GM12878 (cell line): Measurements from ENCODE around the gene USPL1. TPM values are rescaled to one million over a fixed set of nuclear protein-coding genes. Genes with fewer than 3 reads are reported as not detected.

Source experiments
- ATAC-seq: fragments of 200-7000 bp; cut with Tn5 transposase; 3 replicates; pipeline ENCODE4 v1.9.1; 2020; ENCODE audit warnings: mild to moderate bottlenecking, moderate library complexity
- BruUV-seq: library from RNA; stranded (reverse); fragments of 400-500 nt; replicated peaks from 2 replicates; lab custom pipeline; 2021; lab: Mats Ljungman, UMichigan
- CTCF ChIA-PET: fragments of 300-600 bp; sonication (Branson Sonifier 250); formaldehyde crosslinking; extraction: SDS; loops from one replicate; lab custom pipeline; 2021; ENCODE audit warnings: inconsistent platforms; lab: Yijun Ruan, JAX
- POLR2A ChIA-PET: fragments of 350-600 bp; formaldehyde crosslinking; extraction: SDS; loops from one replicate; lab custom pipeline; 2021; ENCODE audit warnings: inconsistent platforms; lab: Charles Lee
- RAD21 ChIA-PET: fragments of 300-600 bp; sonication (Branson Sonifier 250); formaldehyde crosslinking; loops from one replicate; lab custom pipeline; 2023; ENCODE audit warnings: antibody characterized with exemption; ENCODE audit not compliant: unreplicated experiment; lab: Charles Lee
- SMC1A ChIA-PET: fragments of 300-600 bp; sonication (Branson Sonifier 250); formaldehyde crosslinking; loops from one replicate; lab custom pipeline; 2023; ENCODE audit not compliant: unreplicated experiment, uncharacterized antibody; lab: Charles Lee
- DNase-seq: peaks from one replicate; pipeline ENCODE4 v3.0.0-alpha.2; 2011; ENCODE audit warnings: low read depth, low spot score
- FAIRE-seq: peaks from 3 replicates; lab custom pipeline; 2011; peaks lifted over from hg19 to GRCh38; lab: Jason Lieb, UNC
- H2AFZ ChIP-seq: 2 replicates; pipeline ENCODE4 v1.6.0; 2011; ENCODE audit warnings: low read depth, low read length, control low read depth; ENCODE audit not compliant: control insufficient read depth
- H3K27ac ChIP-seq: 2 replicates; pipeline ENCODE4 v1.5.1; 2011; ENCODE audit warnings: control low read depth; ENCODE audit not compliant: control insufficient read depth, insufficient read depth
- H3K27me3 ChIP-seq, 2 experiments: replicated peaks in 1 of 2; 2 replicates each; pipeline versions ENCODE4 v1.6.0 to v1.6.1; 2011; ENCODE audit warnings: low read length in 1 of 2; ENCODE audit not compliant: control insufficient read depth in 2 of 2, insufficient read depth in 2 of 2
- H3K36me3 ChIP-seq, 2 experiments: 2 replicates each; pipeline ENCODE4 v1.5.1; 2011; ENCODE audit warnings: low read length in 1 of 2; ENCODE audit not compliant: control insufficient read depth in 2 of 2, insufficient read depth in 2 of 2
- H3K4me1 ChIP-seq: 2 replicates; pipeline ENCODE4 v1.6.1; 2011; ENCODE audit warnings: mild to moderate bottlenecking, low read length, moderate library complexity, mixed read lengths; ENCODE audit not compliant: control insufficient read depth, insufficient read depth
- H3K4me2 ChIP-seq: 2 replicates; pipeline ENCODE4 v1.6.0; 2011; ENCODE audit warnings: control low read depth; ENCODE audit not compliant: control insufficient read depth, insufficient read depth
- H3K4me3 ChIP-seq: fragments of 200-600 bp; sonication (generic); 2 replicates; pipeline ENCODE4 v1.5.1; 2016
- H3K79me2 ChIP-seq: 2 replicates; pipeline ENCODE4 v1.6.0; 2011; ENCODE audit warnings: low read length; ENCODE audit not compliant: control insufficient read depth, insufficient read depth
- H3K9ac ChIP-seq: 2 replicates; pipeline ENCODE4 v1.8.0; 2011; ENCODE audit warnings: low read length, control low read depth, mixed read lengths; ENCODE audit not compliant: control insufficient read depth, insufficient read depth
- H3K9me3 ChIP-seq: replicated peaks from 3 replicates; pipeline ENCODE4 v1.5.1; 2011; ENCODE audit warnings: mild to moderate bottlenecking, low read length; ENCODE audit not compliant: control insufficient read depth, insufficient read depth
- H4K20me1 ChIP-seq: 2 replicates; pipeline ENCODE4 v1.6.0; 2011; ENCODE audit not compliant: control insufficient read depth, insufficient read depth
- CREM ChIP-seq: IDR thresholded peaks from 2 replicates; pipeline ENCODE4 v1.6.1; 2014; ENCODE audit warnings: antibody characterized with exemption, low read depth
- DPF2 ChIP-seq: fragments of 450-650 bp; IDR thresholded peaks from 2 replicates; pipeline ENCODE4 v1.6.1; 2017; ENCODE audit warnings: mild to moderate bottlenecking
- KLF5 ChIP-seq: fragments of 450-650 bp; IDR thresholded peaks from 2 replicates; pipeline ENCODE4 v1.6.1; 2014; ENCODE audit warnings: mild to moderate bottlenecking; ENCODE audit not compliant: partially characterized antibody
- NFYB ChIP-seq: IDR thresholded peaks from 2 replicates; pipeline ENCODE4 v1.6.1; 2011; ENCODE audit warnings: low read depth, mild to moderate bottlenecking, low read length, improper control_type of control experiment, moderate library complexity; ENCODE audit not compliant: insufficient read depth
- PKNOX1 ChIP-seq: fragments of 450-650 bp; IDR thresholded peaks from 2 replicates; pipeline ENCODE4 v1.6.1; 2016; ENCODE audit warnings: mild to moderate bottlenecking
- PRDM15 ChIP-seq: fragments of 450-650 bp; formaldehyde crosslinking; IDR thresholded peaks from 2 replicates; pipeline ENCODE4 v1.4.0; 2020; ENCODE audit warnings: mild to moderate bottlenecking, moderate library complexity
- SMAD5 ChIP-seq: IDR thresholded peaks from 2 replicates; pipeline ENCODE4 v1.6.1; 2016; ENCODE audit warnings: antibody characterized with exemption, low read depth
- STAT3 ChIP-seq: IDR thresholded peaks from 2 replicates; pipeline ENCODE4 v1.6.1; 2011; ENCODE audit warnings: low read depth, low read length, improper control_type of control experiment
- WGBS: methylation state at CpG from one replicate; pipeline ENCODE4 v1.1.6; 2016; ENCODE audit warnings: low lambda C conversion rate; ENCODE audit not compliant: insufficient replicate concordance, insufficient coverage; ENCODE audit errors: missing lambda C conversion rate; 5-methylcytosine and 5-hydroxymethylcytosine counted together
- in situ Hi-C: fragments of 300-500 bp; cut with MboI; formaldehyde crosslinking; loops from 9 replicates; pipeline ENCODE4 v1.14.3; 2018; ENCODE audit warnings: mixed read lengths
- intact Hi-C: fragments of 100-400 bp; cut with micrococcal nuclease; formaldehyde crosslinking; loops from one replicate; pipeline ENCODE4 v1.14.2; 2022; ENCODE audit not compliant: unreplicated experiment
- polyA plus RNA-seq, 11 experiments: library from polyadenylated mRNA; depleted of rRNA in 4 of 11; unstranded in 6 of 11; stranded (reverse) in 5 of 11; fragments of >200 nt; fragmentation: Nextera tagmentation in 4 of 11; fragmentation: Illumina TruSeq in 1 of 11; extraction: Ambion mirVana in 4 of 11; extraction: Trizol in 1 of 11; gene quantifications; 1 replicate in 1 of 11; 2 replicates in 10 of 11; pipeline versions ENCODE4 v1.2.1 to v1.2.3, GENCODE V29; 2011 to 2016; ENCODE audit warnings: inconsistent platforms in 2 of 11, missing spikeins in 2 of 11, low read depth in 1 of 11
- total RNA-seq, 4 experiments: library from RNA; depleted of rRNA in 3 of 4; stranded (reverse); fragments of >200 nt in 3 of 4; fragmentation: Illumina TruSeq in 1 of 4; extraction: Trizol in 1 of 4; gene quantifications; 2 replicates each; pipeline versions ENCODE4 v1.2.1 to v1.2.3, GENCODE V29; 2013 to 2021

Gene USPL1
- total and polyA plus RNA-seq, 10 of the 15 experiments (the other 5 are each of a cell fraction or from before 2014, with no cell fraction given): 7.9 to 23.2 (median 15.8) TPM

GRCh38 chr13:30659980-30660379 is 42.3 kb downstream of the USPL1 start:
- H3K79me2 ChIP-seq: no peaks in the 10 kb centered on the region
- intact Hi-C loops (no loop called here), in situ Hi-C loops (no loop called here)
- FAIRE-seq (no peak), ATAC-seq (no peak), DNase-seq (no peak)
- ChIA-PET CTCF (interaction anchor here (0.7 kb wide), 1 partner anchor 385 kb away, joined by 3 read pairs; no protein-coding TSS in a partner anchor), RAD21 (interaction anchor here (0.7 kb wide), 1 partner anchor 16 kb away, joined by 3 read pairs; no protein-coding TSS in a partner anchor), SMC1A (interaction anchor here (0.7 to 2.6 kb wide), 3 partner anchors 13 to 52 kb away, joined by 3 to 10 read pairs (median 3); no protein-coding TSS in a partner anchor), POLR2A (no interaction called here)
- peaks cover 11% of the 10 kb centered on the region for H3K4me1 ChIP-seq
- no peak overlapping the region for H3K4me2 ChIP-seq
- no TSS peak for BruUV-seq
- no peak overlapping the region for H3K9ac ChIP-seq
- no peak overlapping the region for H3K27ac ChIP-seq
- no peak overlapping the region for H2AFZ ChIP-seq
- H3K4me3 ChIP-seq: no peak overlapping the region
- H3K9me3 ChIP-seq: no peaks in the 10 kb centered on the region
- H4K20me1 ChIP-seq: no peaks in the 10 kb centered on the region; the same call in 1 of the 2 replicates
- H3K27me3 ChIP-seq: no peaks in the 10 kb centered on the region
- 65% methylated on average over 7 of the region's 7 CpGs for WGBS
- H3K36me3 ChIP-seq: peaks cover 3 to 21% of the 10 kb centered on the region in 2 experiments; a peak in 3 of 4 replicates
- TF ChIP-seq CREM: no peak
- TF ChIP-seq DPF2: no peak
- no peak for TF ChIP-seq KLF5
- TF ChIP-seq SMAD5: no peak
- TF ChIP-seq PKNOX1: no peak
- TF ChIP-seq PRDM15: no peak
- TF ChIP-seq NFYB: no peak
- no peak for TF ChIP-seq STAT3
